IPS-NIHi11 (cell line): ENCODE results near the gene CFAP65.

Experiments
- DNase-seq: peaks from one replicate; pipeline ENCODE4 v3.0.0; 2012; ENCODE audit warnings: mixed read lengths, low spot score

The CFAP65 gene

GRCh38 chr2:218992703-218993344 lies 48.5 kb downstream of the CFAP65 start:
- no peak for DNase-seq

GRCh38 chr2:218992196-218992595 lies 49.1 kb downstream of the CFAP65 start:
- no peak for DNase-seq

GRCh38 chr2:218991674-218992168 lies 49.6 kb downstream of the CFAP65 start:
- DNase-seq = no peak

- no peak for DNase-seq
Observed at GRCh38 chr2:218990612-218991011, 50.7 kb downstream of the CFAP65 start.

- DNase-seq = no peak
Observed at GRCh38 chr2:218990052-218990451, 51.3 kb downstream of the CFAP65 start.

- DNase-seq = no peak
Observed at GRCh38 chr2:218988650-218989049, 52.7 kb downstream of the CFAP65 start.

GRCh38 chr2:218988164-218988563 lies 53.2 kb downstream of the CFAP65 start:
- no peak for DNase-seq

GRCh38 chr2:218986148-218986761 lies 55.1 kb downstream of the CFAP65 start:
- DNase-seq = no peak

GRCh38 chr2:218985325-218986091 lies 55.8 kb downstream of the CFAP65 start:
- peak; percentile 64 for DNase-seq

GRCh38 chr2:218985021-218985324 lies 56.3 kb downstream of the CFAP65 start, which contains the start of gene FEV:
TSS of gene FEV (minus strand) at chr2:218985184. CDS start at chr2:218985075, 109 bp downstream.
- DNase-seq = no peak

- DNase-seq = no peak
Observed at GRCh38 chr2:218984239-218985020, 56.9 kb downstream of the CFAP65 start.

- no peak for DNase-seq
Observed at GRCh38 chr2:218983934-218984238, 57.4 kb downstream of the CFAP65 start.

GRCh38 chr2:218983263-218983933 lies 57.9 kb downstream of the CFAP65 start:
- no peak for DNase-seq

GRCh38 chr2:218982586-218983262 lies 58.6 kb downstream of the CFAP65 start:
- no peak for DNase-seq

- no peak for DNase-seq
Observed at GRCh38 chr2:218981881-218982585, 59.3 kb downstream of the CFAP65 start.

- no peak for DNase-seq
Observed at GRCh38 chr2:218981390-218981880, 59.9 kb downstream of the CFAP65 start.

- no peak for DNase-seq
Observed at GRCh38 chr2:218980735-218981389, 60.5 kb downstream of the CFAP65 start.

GRCh38 chr2:218979846-218980734 lies 61.2 kb downstream of the CFAP65 start:
- DNase-seq = peak; percentile 84
